ENCODE results near the gene PLCB2. TPM values are rescaled to one million over a fixed set of nuclear protein-coding genes. Genes with fewer than 3 reads are reported as not detected.

Gene PLCB2
- total and polyA plus RNA-seq, 2 donors (not counting 1 experiment from before 2014, with no cell fraction given): 166 to 312 TPM

DNA sequence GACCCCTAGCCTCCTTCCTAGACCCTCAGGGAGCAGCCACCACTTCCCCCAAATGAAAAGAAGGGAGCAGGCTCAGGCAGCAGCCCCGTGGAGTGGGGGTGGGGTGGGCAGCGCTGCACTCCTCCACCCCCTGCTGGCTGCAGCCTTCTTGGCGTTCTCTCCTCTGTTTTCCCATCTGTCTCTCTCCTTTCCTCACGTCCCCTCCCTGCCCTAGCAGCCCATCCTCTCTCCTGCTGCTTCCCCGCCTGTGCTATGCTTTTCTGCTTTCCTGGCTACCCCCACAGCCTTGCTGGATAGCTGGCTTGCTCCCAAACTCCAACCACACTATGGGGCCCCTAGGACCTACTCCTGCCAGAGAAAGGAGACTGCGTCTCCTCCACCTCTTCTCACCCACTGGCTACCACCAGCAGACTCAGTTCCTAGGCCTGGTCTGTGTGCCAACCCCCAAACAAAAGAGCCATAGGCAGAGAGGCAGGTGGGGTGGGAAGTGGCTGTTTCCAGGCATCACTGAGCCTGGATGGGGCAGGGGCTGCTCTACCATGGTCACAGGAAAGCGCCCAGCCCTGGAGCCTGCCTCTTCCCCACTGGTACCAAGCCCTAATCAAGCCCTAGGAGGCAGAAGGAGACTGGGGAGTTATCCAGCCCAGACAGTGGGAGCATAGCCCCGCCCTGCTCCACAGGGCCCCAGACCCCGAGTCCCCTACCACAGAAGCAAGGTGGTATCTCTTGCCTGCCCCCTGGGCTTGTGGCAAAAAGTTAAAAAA, 46.9 kb upstream of the PLCB2 start:
- H3K4me3 ChIP-seq (ENCODE audit: control extremely low read depth in 1 of 5, extremely low read depth in 1 of 5, insufficient read depth in 1 of 5, low read depth in 2 of 5, low read length in 4 of 5): no peak overlapping the region
- H2AFZ ChIP-seq (ENCODE audit: insufficient read depth, low read depth, low read length, poor library complexity, severe bottlenecking): no peak overlapping the region
- peaks cover 2% of the 10 kb centered on the region for H3K79me2 ChIP-seq (ENCODE audit: control insufficient read depth, insufficient read depth, low read length)
- Mint-ChIP-seq H3K27me3 (peaks cover 8% of the 10 kb centered on the region), H3K4me3 (no peak overlapping the region), H3K4me1 (peaks cover 12% of the 10 kb centered on the region), H3K9me3 (ENCODE audit: insufficient read depth) (no peaks in the 10 kb centered on the region), H3K27ac (no peak overlapping the region)
- DNase-seq: no peak
- no peak for TF ChIP-seq EZH2 (IDR thresholded peaks at IDR 0.05; ENCODE audit: borderline replicate concordance, insufficient read depth, low read depth, low read length, poor library complexity, severe bottlenecking)
- TF ChIP-seq, protein P1, sequence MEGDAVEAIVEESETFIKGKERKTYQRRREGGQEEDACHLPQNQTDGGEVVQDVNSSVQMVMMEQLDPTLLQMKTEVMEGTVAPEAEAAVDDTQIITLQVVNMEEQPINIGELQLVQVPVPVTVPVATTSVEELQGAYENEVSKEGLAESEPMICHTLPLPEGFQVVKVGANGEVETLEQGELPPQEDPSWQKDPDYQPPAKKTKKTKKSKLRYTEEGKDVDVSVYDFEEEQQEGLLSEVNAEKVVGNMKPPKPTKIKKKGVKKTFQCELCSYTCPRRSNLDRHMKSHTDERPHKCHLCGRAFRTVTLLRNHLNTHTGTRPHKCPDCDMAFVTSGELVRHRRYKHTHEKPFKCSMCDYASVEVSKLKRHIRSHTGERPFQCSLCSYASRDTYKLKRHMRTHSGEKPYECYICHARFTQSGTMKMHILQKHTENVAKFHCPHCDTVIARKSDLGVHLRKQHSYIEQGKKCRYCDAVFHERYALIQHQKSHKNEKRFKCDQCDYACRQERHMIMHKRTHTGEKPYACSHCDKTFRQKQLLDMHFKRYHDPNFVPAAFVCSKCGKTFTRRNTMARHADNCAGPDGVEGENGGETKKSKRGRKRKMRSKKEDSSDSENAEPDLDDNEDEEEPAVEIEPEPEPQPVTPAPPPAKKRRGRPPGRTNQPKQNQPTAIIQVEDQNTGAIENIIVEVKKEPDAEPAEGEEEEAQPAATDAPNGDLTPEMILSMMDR (IDR thresholded peaks at IDR 0.05): no peak
- peaks cover 13% of the 10 kb centered on the region for H4K20me1 ChIP-seq (ENCODE audit: control insufficient read depth, insufficient read depth, low read length, poor library complexity, severe bottlenecking)
- H3K36me3 ChIP-seq (replicated peaks in 1 of 2; ENCODE audit: control extremely low read depth in 1 of 2, control insufficient read depth in 1 of 2, extremely low read depth in 1 of 2, insufficient read depth in 2 of 2, low read length in 1 of 2): no peaks in the 10 kb centered on the region
- intact Hi-C loops (cut with micrococcal nuclease): no loop called here
- no peak for ATAC-seq (ENCODE audit: low read depth)
- CTCF ChIA-PET: interaction anchor here (0.6 to 1.5 kb wide), 6 partner anchors 10 to 1727 kb away, joined by 3 to 6 read pairs (median 3); no protein-coding TSS in a partner anchor
- H3K9me3 ChIP-seq (ENCODE audit: control extremely low read depth in 1 of 3, control insufficient read depth in 2 of 3, insufficient read depth in 1 of 3, low read length in 2 of 3): no peaks in the 10 kb centered on the region
- POLR2A ChIA-PET: interaction anchor here (0.6 to 0.8 kb wide), 3 partner anchors 51 to 392 kb away, joined by 3 to 7 read pairs (median 5); partner anchors contain the start of gene IVD
- H3K4me2 ChIP-seq (replicated peaks; ENCODE audit: low read depth, low read length, poor library complexity, severe bottlenecking): no peak overlapping the region
- H3K4me1 ChIP-seq (ENCODE audit: control insufficient read depth in 2 of 2, insufficient read depth in 2 of 2, low read length in 2 of 2): peaks cover 6 to 11% of the 10 kb centered on the region in 2 donors
- WGBS (ENCODE audit: insufficient coverage): 51% methylated on average over 4 of the region's 9 CpGs
- no peak overlapping the region for H3K27ac ChIP-seq (ENCODE audit: low read length in 2 of 2)
- H3K27me3 ChIP-seq (replicated peaks in 1 of 4; ENCODE audit: control extremely low read depth in 1 of 4, control insufficient read depth in 3 of 4, insufficient read depth in 4 of 4, low read length in 3 of 4): peaks cover 0 to 6% (median 0%) of the 10 kb centered on the region in 4 experiments
- no peak overlapping the region for H3K9ac ChIP-seq (ENCODE audit: low read length)

DNA sequence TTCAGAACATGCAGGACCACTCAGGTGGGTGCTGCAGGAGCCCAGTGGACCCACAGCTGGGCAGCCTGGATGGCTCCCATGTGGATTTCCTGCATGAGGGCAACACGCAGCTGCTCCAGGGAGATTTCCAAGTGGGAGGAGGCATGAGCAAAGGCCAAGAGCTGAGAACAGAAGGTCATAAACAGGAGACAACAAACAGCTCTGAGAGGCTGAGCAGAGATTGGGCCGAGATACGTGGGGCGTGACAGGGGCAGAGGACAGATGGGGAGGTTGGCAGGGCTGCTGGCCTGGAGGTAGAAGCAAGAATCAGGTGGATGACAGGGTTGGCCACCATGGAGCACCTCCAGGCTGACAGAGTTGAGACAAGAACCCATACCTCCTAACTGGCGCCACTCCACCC, 46.0 kb upstream of the PLCB2 start:
- no peak overlapping the region for H3K9ac ChIP-seq (ENCODE audit: low read length)
- peaks cover 0 to 6% (median 0%) of the 10 kb centered on the region in 4 experiments for H3K27me3 ChIP-seq (replicated peaks in 1 of 4; ENCODE audit: control extremely low read depth in 1 of 4, control insufficient read depth in 3 of 4, insufficient read depth in 4 of 4, low read length in 3 of 4)
- peaks cover 5% of the 10 kb centered on the region for H4K20me1 ChIP-seq (ENCODE audit: control insufficient read depth, insufficient read depth, low read length, poor library complexity, severe bottlenecking)
- H3K27me3 Mint-ChIP-seq: peaks cover 8% of the 10 kb centered on the region
- H3K4me3 ChIP-seq (ENCODE audit: control extremely low read depth in 1 of 5, extremely low read depth in 1 of 5, insufficient read depth in 1 of 5, low read depth in 2 of 5, low read length in 4 of 5): no peak overlapping the region
- H3K4me1 Mint-ChIP-seq: peaks cover 8% of the 10 kb centered on the region
- H3K27ac Mint-ChIP-seq: no peak overlapping the region
- H3K9me3 Mint-ChIP-seq (ENCODE audit: insufficient read depth): no peaks in the 10 kb centered on the region
- H3K4me3 Mint-ChIP-seq: no peak overlapping the region
- H3K9me3 ChIP-seq (ENCODE audit: control extremely low read depth in 1 of 3, control insufficient read depth in 2 of 3, insufficient read depth in 1 of 3, low read length in 2 of 3): no peaks in the 10 kb centered on the region
- intact Hi-C loops (cut with micrococcal nuclease): no loop called here
- peaks cover 2% of the 10 kb centered on the region for H3K79me2 ChIP-seq (ENCODE audit: control insufficient read depth, insufficient read depth, low read length)
- TF ChIP-seq EZH2 (IDR thresholded peaks at IDR 0.05; ENCODE audit: borderline replicate concordance, insufficient read depth, low read depth, low read length, poor library complexity, severe bottlenecking): no peak
- no peak overlapping the region for H3K27ac ChIP-seq (ENCODE audit: low read length in 2 of 2)
- POLR2A ChIA-PET: interaction anchor here (0.6 kb wide), 1 partner anchor 91 kb away, joined by 7 read pairs; no protein-coding TSS in a partner anchor
- peaks cover 4 to 8% of the 10 kb centered on the region in 2 donors for H3K4me1 ChIP-seq (ENCODE audit: control insufficient read depth in 2 of 2, insufficient read depth in 2 of 2, low read length in 2 of 2)
- DNase-seq (no peak), ATAC-seq (ENCODE audit: low read depth) (no peak)
- no peaks in the 10 kb centered on the region for H3K36me3 ChIP-seq (replicated peaks in 1 of 2; ENCODE audit: control extremely low read depth in 1 of 2, control insufficient read depth in 1 of 2, extremely low read depth in 1 of 2, insufficient read depth in 2 of 2, low read length in 1 of 2)
- H3K4me2 ChIP-seq (replicated peaks; ENCODE audit: low read depth, low read length, poor library complexity, severe bottlenecking): no peak overlapping the region
- CTCF ChIA-PET: interaction anchor here (1.4 kb wide), 1 partner anchor 18 kb away, joined by 3 read pairs; no protein-coding TSS in a partner anchor
- WGBS (ENCODE audit: insufficient coverage): 96% methylated on average over 4 of the region's 5 CpGs
- H2AFZ ChIP-seq (ENCODE audit: insufficient read depth, low read depth, low read length, poor library complexity, severe bottlenecking): no peak overlapping the region
